ENCODE results near the gene CAMK1G.

DNA sequence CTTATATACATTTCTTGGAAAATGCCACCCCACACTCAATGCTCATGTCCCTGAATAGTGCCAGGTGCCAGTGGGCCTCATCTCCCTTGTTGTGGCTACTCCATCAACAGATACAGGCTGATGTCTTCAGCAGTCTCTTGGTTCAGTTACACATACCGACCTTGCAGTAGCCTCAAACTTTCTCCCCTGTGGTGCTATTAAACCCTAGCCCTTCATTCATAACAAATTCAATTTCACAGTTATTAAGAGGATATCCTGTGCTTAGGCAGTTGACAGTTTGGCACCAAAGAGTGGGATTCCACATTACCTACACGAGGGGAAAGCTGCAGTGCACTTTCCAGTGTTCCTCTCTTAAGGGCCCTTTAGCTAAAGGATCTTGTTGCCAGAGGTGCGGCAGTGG is 35.9 kb upstream of the CAMK1G start:
- TF ChIP-seq POLR2A (IDR thresholded peaks at IDR 0.05), result no peak
- TF ChIP-seq, protein P1, sequence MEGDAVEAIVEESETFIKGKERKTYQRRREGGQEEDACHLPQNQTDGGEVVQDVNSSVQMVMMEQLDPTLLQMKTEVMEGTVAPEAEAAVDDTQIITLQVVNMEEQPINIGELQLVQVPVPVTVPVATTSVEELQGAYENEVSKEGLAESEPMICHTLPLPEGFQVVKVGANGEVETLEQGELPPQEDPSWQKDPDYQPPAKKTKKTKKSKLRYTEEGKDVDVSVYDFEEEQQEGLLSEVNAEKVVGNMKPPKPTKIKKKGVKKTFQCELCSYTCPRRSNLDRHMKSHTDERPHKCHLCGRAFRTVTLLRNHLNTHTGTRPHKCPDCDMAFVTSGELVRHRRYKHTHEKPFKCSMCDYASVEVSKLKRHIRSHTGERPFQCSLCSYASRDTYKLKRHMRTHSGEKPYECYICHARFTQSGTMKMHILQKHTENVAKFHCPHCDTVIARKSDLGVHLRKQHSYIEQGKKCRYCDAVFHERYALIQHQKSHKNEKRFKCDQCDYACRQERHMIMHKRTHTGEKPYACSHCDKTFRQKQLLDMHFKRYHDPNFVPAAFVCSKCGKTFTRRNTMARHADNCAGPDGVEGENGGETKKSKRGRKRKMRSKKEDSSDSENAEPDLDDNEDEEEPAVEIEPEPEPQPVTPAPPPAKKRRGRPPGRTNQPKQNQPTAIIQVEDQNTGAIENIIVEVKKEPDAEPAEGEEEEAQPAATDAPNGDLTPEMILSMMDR (IDR thresholded peaks at IDR 0.05), result no peak

Data from prostate gland (tissue), 2 donors.